H1 (cell line): Measurements from ENCODE around the gene DNAJC7. TPM values are rescaled to one million over a fixed set of nuclear protein-coding genes. Genes with fewer than 3 reads are reported as not detected.
A peak's percentile ranks its signal among the peaks of the same experiment; 100 is the strongest.

Experiments used
- CREB1 ChIP-seq: IDR thresholded peaks from 2 replicates; pipeline ENCODE4 v1.6.1; 2012; ENCODE audit warnings: inconsistent platforms
- EGR1 ChIP-seq: IDR thresholded peaks from 2 replicates; pipeline ENCODE4 v1.6.1; 2011; ENCODE audit warnings: low read depth, low read length, borderline replicate concordance
- KDM1A ChIP-seq: fragments of 200-600, 300-600 bp; sonication (generic); IDR thresholded peaks from 2 replicates; pipeline ENCODE4 v1.7.1; 2016; ENCODE audit warnings: mild to moderate bottlenecking, low read length, borderline replicate concordance
- NANOG ChIP-seq: IDR thresholded peaks from 2 replicates; pipeline ENCODE4 v1.6.1; 2011; ENCODE audit warnings: low read length, low read depth, mild to moderate bottlenecking, inconsistent platforms; ENCODE audit not compliant: insufficient read depth, poor library complexity, severe bottlenecking
- RBBP5 ChIP-seq: IDR thresholded peaks from 2 replicates; pipeline ENCODE4 v1.7.1; 2012; ENCODE audit warnings: low read depth, mild to moderate bottlenecking, inconsistent platforms, low read length, moderate library complexity, borderline replicate concordance
- polyA plus RNA-seq, 7 experiments: library from polyadenylated mRNA; depleted of rRNA in 3 of 7; stranded (reverse) in 5 of 7; unstranded in 2 of 7; fragments of >200 nt in 5 of 7; fragments of 200-250 nt in 2 of 7; gene quantifications; 1 replicate in 5 of 7; 2 replicates in 1 of 7; 4 replicates in 1 of 7; pipeline versions ENCODE4 v1.2.1 to v1.2.3, GENCODE V29; 2011 to 2013; ENCODE audit warnings: missing spikeins in 2 of 7, mixed read lengths in 2 of 7
- total RNA-seq: library from RNA; stranded (reverse); fragmentation: NEBNext Ultra II Directional; extraction: Animal tissue kit (Norgen Biotek cat#: 25700); gene quantifications from 2 replicates; pipeline ENCODE4 v1.2.1, GENCODE V29; 2021

The DNAJC7 gene
- total and polyA plus RNA-seq, 2 of the 8 experiments (the other 6 are each of a cell fraction or from before 2014, with no cell fraction given): 31.0 to 148 TPM

DNA sequence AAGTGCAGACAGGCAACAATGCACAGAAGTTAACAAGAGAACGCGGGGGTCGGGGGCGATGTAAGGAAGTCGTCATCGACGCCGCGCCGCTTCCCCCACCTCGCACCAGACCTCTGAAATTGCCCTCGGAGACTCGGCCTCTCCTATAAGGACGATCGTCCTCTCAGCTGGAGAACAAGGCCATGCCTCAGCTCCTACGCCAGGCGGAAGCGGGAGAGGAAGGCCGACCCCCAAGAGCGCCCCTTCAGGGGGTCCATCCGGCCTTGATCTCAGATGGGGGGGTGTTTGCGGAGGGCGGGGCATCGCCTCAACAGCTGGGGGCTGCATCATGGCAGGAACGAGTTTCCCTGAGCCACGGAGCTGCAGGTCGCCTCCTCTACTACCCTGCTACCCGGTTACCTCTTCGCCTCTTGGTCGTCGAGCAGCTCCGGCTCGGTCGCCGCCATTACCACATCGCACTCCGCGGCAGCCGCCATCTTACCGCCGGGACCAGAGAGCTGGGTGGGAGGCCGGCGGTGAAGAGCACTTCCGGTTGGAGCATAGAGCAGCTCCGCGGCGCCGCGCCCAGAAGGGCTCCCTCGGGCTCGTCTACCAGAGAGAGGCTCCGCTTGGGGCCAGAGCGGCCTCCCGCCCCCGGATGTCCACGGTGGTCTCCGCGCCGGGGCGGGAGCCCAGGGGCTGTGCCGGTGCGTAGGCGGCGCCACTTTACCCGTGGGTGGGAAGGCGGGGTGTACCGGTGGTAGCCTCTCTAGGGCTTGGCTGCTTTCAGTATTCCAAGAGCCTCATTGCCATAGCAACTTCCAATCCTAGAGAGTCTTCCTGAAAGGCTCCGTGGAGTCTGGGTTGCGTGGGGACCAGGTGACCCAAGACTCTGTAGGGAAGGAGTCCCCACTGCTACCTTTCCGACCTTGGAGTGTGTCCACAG lies at the start of gene DNAJC7 (continued):
- TF ChIP-seq KDM1A: no peak
- peak; percentile 99 for TF ChIP-seq EGR1
- TF ChIP-seq NANOG: peak; percentile 10
- peak; percentile 99 for TF ChIP-seq RBBP5
- TF ChIP-seq CREB1: peak; percentile 82
